Nephron progenitor cell (in vitro differentiated cells): ENCODE data around the gene NHP2.
"Not testable (repeated sequence)": the region's sequence is repeated elsewhere in the genome, so short reads cannot be mapped to it uniquely, and the experiment has no call there.

Experiments
- DNase-seq: peaks from one replicate; pipeline ENCODE4 v3.0.0; 2021
- H3K27ac Mint-ChIP-seq: 2 replicates; pipeline ENCODE4 v1.8.0; 2021; ENCODE audit warnings: mild to moderate bottlenecking, moderate library complexity, mixed read lengths
- H3K27me3 Mint-ChIP-seq: 2 replicates; pipeline ENCODE4 v1.8.0; 2021; ENCODE audit warnings: mild to moderate bottlenecking, low read depth, mixed read lengths; ENCODE audit not compliant: poor library complexity
- H3K36me3 Mint-ChIP-seq: 2 replicates; pipeline ENCODE4 v1.8.0; 2021; ENCODE audit warnings: low read depth, mixed read lengths
- H3K4me1 Mint-ChIP-seq: 2 replicates; pipeline ENCODE4 v1.8.0; 2021; ENCODE audit warnings: mixed read lengths
- H3K4me3 Mint-ChIP-seq: 2 replicates; pipeline ENCODE4 v1.8.0; 2021; ENCODE audit warnings: mild to moderate bottlenecking, moderate library complexity, mixed read lengths
- H3K9me3 Mint-ChIP-seq: 2 replicates; pipeline ENCODE4 v1.8.0; 2021; ENCODE audit warnings: mild to moderate bottlenecking, moderate library complexity, mixed read lengths
- TF ChIP-seq, protein P1 (sequence below): fragments of 200-600 bp; sonication (generic); IDR thresholded peaks from 2 replicates; pipeline ENCODE4 v1.5.0; 2021; ENCODE audit warnings: antibody characterized with exemption

The NHP2 gene

GRCh38 chr5:178198706-178199105 is 45.0 kb upstream of the NHP2 start:
- Mint-ChIP-seq H3K27ac (no peak overlapping the region), H3K4me1 (peaks cover 27% of the 10 kb centered on the region), H3K36me3 (no peaks in the 10 kb centered on the region), H3K9me3 (no peaks in the 10 kb centered on the region), H3K4me3 (no peak overlapping the region), H3K27me3 (peaks cover 13% of the 10 kb centered on the region)
- DNase-seq = no peak
- TF ChIP-seq, protein P1, sequence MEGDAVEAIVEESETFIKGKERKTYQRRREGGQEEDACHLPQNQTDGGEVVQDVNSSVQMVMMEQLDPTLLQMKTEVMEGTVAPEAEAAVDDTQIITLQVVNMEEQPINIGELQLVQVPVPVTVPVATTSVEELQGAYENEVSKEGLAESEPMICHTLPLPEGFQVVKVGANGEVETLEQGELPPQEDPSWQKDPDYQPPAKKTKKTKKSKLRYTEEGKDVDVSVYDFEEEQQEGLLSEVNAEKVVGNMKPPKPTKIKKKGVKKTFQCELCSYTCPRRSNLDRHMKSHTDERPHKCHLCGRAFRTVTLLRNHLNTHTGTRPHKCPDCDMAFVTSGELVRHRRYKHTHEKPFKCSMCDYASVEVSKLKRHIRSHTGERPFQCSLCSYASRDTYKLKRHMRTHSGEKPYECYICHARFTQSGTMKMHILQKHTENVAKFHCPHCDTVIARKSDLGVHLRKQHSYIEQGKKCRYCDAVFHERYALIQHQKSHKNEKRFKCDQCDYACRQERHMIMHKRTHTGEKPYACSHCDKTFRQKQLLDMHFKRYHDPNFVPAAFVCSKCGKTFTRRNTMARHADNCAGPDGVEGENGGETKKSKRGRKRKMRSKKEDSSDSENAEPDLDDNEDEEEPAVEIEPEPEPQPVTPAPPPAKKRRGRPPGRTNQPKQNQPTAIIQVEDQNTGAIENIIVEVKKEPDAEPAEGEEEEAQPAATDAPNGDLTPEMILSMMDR = no peak

DNA sequence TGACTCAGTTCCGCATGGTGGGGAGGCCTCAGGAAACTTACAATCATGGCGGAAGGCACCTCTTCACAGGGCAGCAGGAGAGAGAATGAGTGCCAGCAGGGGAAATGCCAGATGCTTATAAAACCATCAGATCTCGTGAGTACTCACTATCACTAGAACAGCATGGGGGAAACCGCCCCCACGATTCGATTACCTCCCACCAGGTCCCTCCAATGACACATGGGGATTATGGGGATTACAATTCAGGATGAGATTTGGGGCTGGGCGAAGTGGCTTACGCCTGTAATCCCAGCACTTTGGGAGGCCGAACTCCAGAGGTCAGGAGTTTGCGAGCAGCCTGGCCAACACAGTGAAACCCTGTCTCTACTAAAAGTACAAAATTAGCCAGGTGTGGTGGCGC is 44.5 kb upstream of the NHP2 start:
- not testable (repeated sequence) for H3K27ac Mint-ChIP-seq, H3K36me3 Mint-ChIP-seq, DNase-seq, H3K4me3 Mint-ChIP-seq, H3K9me3 Mint-ChIP-seq
- peaks cover 17% of the 10 kb centered on the region for H3K27me3 Mint-ChIP-seq
- peaks cover 32% of the 10 kb centered on the region for H3K4me1 Mint-ChIP-seq

DNA sequence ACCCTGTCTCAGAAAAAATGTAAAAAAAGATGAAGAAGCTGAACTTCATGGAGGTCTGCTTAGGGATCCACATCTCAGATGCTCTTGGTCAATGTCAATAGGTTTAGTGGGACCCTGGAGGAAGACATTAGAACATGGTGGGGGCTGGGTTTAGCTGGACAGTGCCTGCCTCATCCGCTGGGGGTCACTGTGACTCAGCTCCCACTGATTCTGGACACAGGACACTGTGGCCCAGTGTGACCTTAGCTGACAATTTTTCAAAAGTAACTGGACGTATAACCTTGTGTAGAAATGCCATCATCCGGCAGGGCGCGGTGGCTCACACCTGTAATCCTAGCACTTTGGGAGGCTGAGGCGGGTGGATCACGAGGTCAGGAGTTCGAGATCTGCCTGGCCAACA is 43.3 kb upstream of the NHP2 start:
- no peak for DNase-seq
- peaks cover 31% of the 10 kb centered on the region for H3K4me1 Mint-ChIP-seq
- peaks cover 15% of the 10 kb centered on the region for H3K9me3 Mint-ChIP-seq
- TF ChIP-seq, protein P1 = peak; percentile 24
- H3K36me3 Mint-ChIP-seq = peaks cover 7% of the 10 kb centered on the region
- no peak overlapping the region for H3K4me3 Mint-ChIP-seq
- H3K27me3 Mint-ChIP-seq = peaks cover 21% of the 10 kb centered on the region
- no peak overlapping the region for H3K27ac Mint-ChIP-seq

DNA sequence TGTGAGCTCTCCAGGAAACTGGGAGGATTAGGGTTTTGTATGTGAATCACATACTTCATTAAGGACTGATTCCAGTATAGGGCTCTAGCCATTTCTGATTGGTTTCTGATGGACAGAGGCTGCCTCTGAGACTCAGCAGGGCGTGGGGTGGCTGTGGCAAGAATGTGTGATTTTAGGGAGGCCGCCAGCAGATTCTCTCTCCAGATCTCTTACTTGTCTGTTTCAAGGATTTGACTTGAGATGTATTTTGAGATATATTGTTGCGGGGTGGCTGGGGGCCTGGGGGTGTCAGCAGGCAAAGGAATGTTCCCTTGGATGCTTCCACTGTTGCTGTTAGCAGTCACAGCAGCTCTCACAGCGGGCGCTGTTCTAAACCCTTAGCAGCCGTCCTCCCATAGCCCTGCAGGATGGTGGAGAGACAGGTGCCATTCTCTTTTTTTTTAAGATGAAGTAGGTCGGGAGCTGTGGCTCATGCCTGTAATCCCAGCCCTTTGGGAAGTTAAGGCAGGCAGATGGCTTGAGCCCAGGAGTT is 42.7 kb upstream of the NHP2 start:
- H3K9me3 Mint-ChIP-seq = peaks cover 18% of the 10 kb centered on the region
- TF ChIP-seq, protein P1 = no peak
- H3K27me3 Mint-ChIP-seq = peaks cover 21% of the 10 kb centered on the region
- peaks cover 27% of the 10 kb centered on the region for H3K4me1 Mint-ChIP-seq
- H3K36me3 Mint-ChIP-seq = peaks cover 7% of the 10 kb centered on the region
- H3K27ac Mint-ChIP-seq = no peak overlapping the region
- H3K4me3 Mint-ChIP-seq = no peak overlapping the region
- DNase-seq = no peak

DNA sequence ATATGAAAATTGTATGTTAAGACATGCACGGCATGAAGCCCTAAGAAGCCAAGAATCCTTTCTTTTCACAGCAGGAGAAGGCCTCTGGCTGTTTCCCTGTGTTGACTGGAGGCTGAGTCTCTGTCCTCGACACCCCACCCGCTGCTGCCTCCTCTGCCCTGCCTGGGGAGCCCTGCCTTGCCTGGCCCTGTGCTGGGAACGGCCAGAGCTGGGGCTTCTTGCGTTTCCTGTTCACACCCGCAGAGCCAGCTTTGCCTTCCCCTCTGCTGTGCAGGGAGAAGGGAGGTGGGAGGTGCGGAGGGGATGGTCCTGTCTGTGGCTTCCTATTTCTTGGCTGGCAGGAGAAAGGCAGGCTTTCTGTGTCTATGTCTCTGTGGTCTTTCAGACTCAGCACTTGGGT is 40.3 kb upstream of the NHP2 start:
- H3K4me1 Mint-ChIP-seq = peaks cover 27% of the 10 kb centered on the region
- TF ChIP-seq, protein P1 = no peak
- H3K27ac Mint-ChIP-seq = no peak overlapping the region
- no peak for DNase-seq
- H3K36me3 Mint-ChIP-seq = peaks cover 7% of the 10 kb centered on the region
- H3K4me3 Mint-ChIP-seq = no peak overlapping the region
- H3K27me3 Mint-ChIP-seq = peaks cover 21% of the 10 kb centered on the region
- H3K9me3 Mint-ChIP-seq = peaks cover 18% of the 10 kb centered on the region

DNA sequence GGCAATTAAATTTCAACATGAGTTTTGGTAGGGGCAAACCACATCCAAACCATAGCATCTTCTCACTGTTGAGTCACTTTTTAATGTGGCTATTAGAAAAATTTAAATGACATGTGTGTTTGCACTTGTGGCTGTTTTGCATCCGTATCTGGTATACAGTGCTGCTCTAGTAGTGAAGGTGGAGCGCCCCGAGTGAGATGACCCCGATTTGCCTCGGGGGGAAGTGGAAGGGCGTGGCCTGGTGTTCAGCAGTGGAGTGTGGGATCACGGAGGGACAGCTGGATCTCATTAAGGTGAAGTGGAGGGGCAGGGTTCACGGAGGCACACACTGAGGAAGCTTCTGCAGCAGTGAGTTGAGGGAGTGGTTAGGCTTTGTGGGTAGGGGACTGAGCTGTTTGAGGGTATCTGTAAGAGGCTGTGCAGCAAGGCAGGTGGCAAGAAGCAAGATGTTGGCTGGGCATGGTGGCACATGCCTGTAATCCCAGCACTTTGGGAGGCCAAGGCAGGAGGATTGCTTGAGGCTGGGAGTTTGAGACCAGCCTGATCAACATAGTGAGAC is 39.6 kb upstream of the NHP2 start:
- no peak overlapping the region for H3K27ac Mint-ChIP-seq
- TF ChIP-seq, protein P1 = no peak
- DNase-seq = no peak
- H3K4me3 Mint-ChIP-seq = no peak overlapping the region
- H3K36me3 Mint-ChIP-seq = peaks cover 7% of the 10 kb centered on the region
- H3K4me1 Mint-ChIP-seq = peaks cover 27% of the 10 kb centered on the region
- H3K9me3 Mint-ChIP-seq = peaks cover 18% of the 10 kb centered on the region
- H3K27me3 Mint-ChIP-seq = peaks cover 22% of the 10 kb centered on the region
